DND-41 (cell line): ENCODE data around the gene CADPS.

Source experiments
- EZH2 ChIP-seq: IDR thresholded peaks from 3 replicates; pipeline ENCODE4 v1.6.1; 2012; ENCODE audit warnings: borderline replicate concordance, low read depth, mild to moderate bottlenecking, moderate library complexity, low read length, inconsistent platforms; ENCODE audit not compliant: severe bottlenecking
- TF ChIP-seq, protein P1 (sequence below): IDR thresholded peaks from 2 replicates; pipeline ENCODE4 v1.5.1; 2012; ENCODE audit warnings: borderline replicate concordance, low read length, moderate library complexity, mild to moderate bottlenecking; ENCODE audit not compliant: poor library complexity, severe bottlenecking; ENCODE audit errors: extremely low read depth

DNA sequence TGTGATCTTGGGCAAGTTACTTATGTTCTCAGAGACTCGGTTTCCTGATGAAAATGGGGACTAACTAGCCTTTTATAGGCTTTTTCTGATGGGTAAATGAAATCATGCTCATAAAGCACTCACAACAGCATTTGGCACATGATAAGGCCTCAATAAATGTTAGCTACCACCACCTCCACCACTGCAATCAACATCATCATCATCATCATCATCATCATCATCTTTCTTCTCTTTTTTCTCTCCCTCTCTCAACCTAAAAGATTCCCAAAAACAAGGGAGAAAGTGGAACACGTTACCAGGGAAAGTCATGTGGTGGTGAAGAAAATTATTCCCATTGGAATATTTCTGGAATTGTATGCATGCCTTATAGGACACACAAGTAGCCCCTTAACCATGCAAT is 468.3 kb downstream of the CADPS start:
- TF ChIP-seq, protein P1, sequence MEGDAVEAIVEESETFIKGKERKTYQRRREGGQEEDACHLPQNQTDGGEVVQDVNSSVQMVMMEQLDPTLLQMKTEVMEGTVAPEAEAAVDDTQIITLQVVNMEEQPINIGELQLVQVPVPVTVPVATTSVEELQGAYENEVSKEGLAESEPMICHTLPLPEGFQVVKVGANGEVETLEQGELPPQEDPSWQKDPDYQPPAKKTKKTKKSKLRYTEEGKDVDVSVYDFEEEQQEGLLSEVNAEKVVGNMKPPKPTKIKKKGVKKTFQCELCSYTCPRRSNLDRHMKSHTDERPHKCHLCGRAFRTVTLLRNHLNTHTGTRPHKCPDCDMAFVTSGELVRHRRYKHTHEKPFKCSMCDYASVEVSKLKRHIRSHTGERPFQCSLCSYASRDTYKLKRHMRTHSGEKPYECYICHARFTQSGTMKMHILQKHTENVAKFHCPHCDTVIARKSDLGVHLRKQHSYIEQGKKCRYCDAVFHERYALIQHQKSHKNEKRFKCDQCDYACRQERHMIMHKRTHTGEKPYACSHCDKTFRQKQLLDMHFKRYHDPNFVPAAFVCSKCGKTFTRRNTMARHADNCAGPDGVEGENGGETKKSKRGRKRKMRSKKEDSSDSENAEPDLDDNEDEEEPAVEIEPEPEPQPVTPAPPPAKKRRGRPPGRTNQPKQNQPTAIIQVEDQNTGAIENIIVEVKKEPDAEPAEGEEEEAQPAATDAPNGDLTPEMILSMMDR: no peak
- no peak for TF ChIP-seq EZH2
